ENCODE data around the gene STK32B.

The STK32B gene

DNA sequence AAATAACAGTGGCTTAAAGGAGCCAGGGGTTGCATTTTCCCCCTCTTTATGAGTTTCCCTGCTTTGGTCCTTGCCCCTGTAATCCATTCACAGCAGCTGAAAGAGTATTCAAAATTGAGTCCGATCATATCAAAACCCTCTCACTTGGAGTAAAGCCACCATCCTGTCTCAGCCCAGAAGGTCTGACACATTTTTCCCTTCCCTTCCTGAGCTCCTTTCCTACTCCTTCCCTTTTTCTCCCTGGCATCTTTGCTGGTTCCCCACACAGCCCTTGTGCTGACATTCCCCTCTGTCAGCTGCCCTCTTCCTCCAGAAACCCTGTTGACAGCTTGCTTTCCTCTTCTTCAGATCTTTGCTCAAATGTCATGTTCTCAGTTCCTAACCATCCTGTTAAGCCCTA, 361.5 kb downstream of the STK32B start:
- TF ChIP-seq, protein P1, sequence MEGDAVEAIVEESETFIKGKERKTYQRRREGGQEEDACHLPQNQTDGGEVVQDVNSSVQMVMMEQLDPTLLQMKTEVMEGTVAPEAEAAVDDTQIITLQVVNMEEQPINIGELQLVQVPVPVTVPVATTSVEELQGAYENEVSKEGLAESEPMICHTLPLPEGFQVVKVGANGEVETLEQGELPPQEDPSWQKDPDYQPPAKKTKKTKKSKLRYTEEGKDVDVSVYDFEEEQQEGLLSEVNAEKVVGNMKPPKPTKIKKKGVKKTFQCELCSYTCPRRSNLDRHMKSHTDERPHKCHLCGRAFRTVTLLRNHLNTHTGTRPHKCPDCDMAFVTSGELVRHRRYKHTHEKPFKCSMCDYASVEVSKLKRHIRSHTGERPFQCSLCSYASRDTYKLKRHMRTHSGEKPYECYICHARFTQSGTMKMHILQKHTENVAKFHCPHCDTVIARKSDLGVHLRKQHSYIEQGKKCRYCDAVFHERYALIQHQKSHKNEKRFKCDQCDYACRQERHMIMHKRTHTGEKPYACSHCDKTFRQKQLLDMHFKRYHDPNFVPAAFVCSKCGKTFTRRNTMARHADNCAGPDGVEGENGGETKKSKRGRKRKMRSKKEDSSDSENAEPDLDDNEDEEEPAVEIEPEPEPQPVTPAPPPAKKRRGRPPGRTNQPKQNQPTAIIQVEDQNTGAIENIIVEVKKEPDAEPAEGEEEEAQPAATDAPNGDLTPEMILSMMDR (conservative IDR thresholded peaks at IDR 0.05; ENCODE audit: low read depth, low read length): no peak
- H3K4me3 ChIP-seq (ENCODE audit: low read length): no peak overlapping the region
- DNase-seq (ENCODE audit: low read depth): no peak

DNA sequence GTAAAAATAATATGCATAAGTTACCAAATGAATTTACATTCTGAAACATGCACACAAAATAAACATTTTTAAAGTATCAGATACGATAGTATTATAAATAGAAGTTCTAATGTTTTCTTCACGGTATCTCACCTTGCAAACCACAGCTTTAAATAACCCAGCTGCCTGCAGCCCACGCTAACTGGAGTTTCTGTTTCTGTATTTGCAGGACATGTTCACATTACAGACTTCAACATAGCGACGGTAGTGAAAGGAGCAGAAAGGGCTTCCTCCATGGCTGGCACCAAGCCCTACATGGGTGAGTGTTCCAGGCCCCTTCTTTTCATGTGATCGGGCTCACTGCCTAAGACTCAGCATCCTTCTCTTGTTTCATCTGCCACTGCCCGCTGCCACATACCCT, 365.4 kb downstream of the STK32B start:
- DNase-seq (ENCODE audit: low read depth): no peak
- H3K4me3 ChIP-seq (ENCODE audit: low read length): no peak overlapping the region
- TF ChIP-seq, protein P1 (conservative IDR thresholded peaks at IDR 0.05; ENCODE audit: low read depth, low read length): no peak

DNA sequence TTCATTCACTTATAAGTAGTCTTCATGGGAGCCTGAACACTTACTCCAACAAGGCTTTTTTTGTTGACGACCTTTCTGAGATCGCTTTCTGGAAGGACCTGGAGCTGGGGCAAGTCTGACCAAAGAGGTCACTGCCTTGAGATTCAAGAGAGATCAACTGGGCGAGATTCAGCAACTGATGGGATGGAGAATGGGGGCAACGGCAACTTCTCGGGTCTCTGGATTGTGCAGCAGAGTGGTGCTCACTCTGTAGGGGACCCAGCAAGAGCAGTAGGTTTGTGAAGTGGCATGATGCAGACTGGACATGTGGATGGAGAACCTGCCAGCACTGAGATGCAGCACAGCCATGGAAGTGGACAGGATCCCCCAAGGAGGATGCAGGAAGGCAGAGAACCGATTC, 369.0 kb downstream of the STK32B start:
- TF ChIP-seq, protein P1 (conservative IDR thresholded peaks at IDR 0.05; ENCODE audit: low read depth, low read length): no peak
- no peak overlapping the region for H3K4me3 ChIP-seq (ENCODE audit: low read length)
- no peak for DNase-seq (ENCODE audit: low read depth)

DNA sequence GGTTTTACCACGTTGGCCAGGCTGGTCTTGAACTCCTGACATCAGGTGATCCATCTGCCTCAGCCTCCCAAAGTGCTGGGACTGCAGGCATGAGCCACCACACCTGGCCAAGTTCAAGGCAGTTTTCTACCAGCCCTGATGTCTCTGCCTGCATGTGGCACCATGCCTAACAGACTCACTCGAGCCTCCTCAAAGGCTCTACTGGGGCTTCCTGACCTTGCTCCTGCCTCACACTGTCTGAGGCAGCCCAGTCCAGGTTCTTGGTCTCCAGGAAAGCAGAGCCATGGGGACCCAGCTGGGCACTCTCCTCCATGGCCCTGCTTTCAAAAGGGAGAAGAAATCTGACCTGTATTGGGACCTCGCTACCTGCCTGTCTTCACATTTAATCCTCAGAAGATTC, 370.1 kb downstream of the STK32B start:
- no peak for DNase-seq (ENCODE audit: low read depth)
- TF ChIP-seq, protein P1 (conservative IDR thresholded peaks at IDR 0.05; ENCODE audit: low read depth, low read length): no peak
- no peak overlapping the region for H3K4me3 ChIP-seq (ENCODE audit: low read length)

DNA sequence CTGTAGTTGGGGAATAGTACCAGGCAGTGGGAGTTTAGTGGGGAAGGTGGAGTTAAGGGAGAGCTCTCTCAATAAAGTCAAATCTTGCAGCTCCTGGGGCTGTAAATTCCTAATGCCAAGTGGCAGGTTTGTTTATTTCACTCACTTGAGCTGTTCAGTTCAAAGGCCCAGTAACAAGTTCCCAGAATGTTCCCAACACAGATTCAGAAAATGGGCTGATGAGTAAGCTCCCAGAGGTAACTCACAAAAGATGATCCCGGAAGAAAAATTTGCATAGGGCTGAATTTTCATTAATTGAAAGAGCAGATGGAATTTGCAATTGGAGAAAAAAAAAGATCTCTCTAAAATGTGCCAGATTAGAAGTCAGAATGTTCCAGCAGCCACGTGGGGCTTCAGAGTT, 370.9 kb downstream of the STK32B start:
- no peak overlapping the region for H3K4me3 ChIP-seq (ENCODE audit: low read length)
- TF ChIP-seq, protein P1 (conservative IDR thresholded peaks at IDR 0.05; ENCODE audit: low read depth, low read length): no peak
- DNase-seq (ENCODE audit: low read depth): no peak

DNA sequence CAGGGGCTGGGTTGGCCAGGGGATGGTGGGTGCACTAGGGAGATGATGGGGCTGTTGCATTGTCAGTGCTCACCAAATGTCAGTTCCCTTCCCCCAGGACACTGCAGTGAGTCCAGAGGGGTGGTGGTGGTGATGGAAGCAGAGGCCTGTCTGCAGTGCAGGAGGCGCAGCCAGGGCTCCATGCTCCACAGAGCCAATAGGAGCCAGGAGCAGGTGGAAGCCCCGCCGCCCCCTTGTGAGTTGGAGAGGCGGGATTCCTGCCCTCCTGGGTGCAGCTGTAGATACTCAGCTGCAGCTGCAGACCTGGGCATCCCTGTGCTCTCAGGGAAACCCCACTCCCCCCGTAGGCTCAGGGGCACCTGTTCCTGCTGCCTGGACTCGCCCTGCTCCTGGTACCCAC, 372.4 kb downstream of the STK32B start:
- H3K4me3 ChIP-seq (ENCODE audit: low read length): no peak overlapping the region
- DNase-seq (ENCODE audit: low read depth): no peak

DNA sequence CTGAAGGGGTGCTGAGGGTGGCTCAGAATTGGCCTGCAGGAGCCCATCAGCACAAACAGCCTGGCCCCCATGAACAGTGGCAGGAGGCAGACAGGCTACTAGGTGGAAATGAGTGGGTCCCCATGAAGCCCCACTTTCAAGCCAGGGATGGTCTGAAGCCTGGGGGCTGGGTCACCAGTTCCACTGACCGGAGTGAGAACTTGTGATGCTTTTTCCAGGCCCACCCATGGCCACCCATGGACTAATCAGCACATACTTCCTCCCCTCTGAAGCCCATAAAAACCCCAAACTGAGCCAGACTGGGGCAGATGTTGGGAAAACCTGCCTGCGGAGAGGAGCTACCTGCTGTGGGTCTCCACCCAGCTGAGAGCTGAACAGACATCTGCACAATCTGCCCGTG, 372.9 kb downstream of the STK32B start:
- DNase-seq (ENCODE audit: low read depth): no peak
- no peak overlapping the region for H3K4me3 ChIP-seq (ENCODE audit: low read length)
- TF ChIP-seq, protein P1 (conservative IDR thresholded peaks at IDR 0.05; ENCODE audit: low read depth, low read length): no peak

More for the DNA sequence above, 372.4 kb downstream of the STK32B start:
- TF ChIP-seq, protein P1 (conservative IDR thresholded peaks at IDR 0.05; ENCODE audit: low read depth, low read length): no peak
